Measurements from ENCODE around the gene TMCC1. TPM values are rescaled to one million over a fixed set of nuclear protein-coding genes. Genes with fewer than 3 reads are reported as not detected.

TMCC1 gene
- total RNA-seq, 1 donor from 2014 or later, result 37.8 TPM

GRCh38 chr3:129618901-129619671 lies 274.4 kb downstream of the TMCC1 start:
- peak; percentile 80 for DNase-seq (ENCODE audit: extremely low spot score, unreplicated experiment)
- Mint-ChIP-seq H3K27me3 (ENCODE audit: unreplicated experiment) (no peaks in the 10 kb centered on the region), H3K36me3 (ENCODE audit: unreplicated experiment) (no peaks in the 10 kb centered on the region), H3K27ac (ENCODE audit: unreplicated experiment) (no peak overlapping the region), H3K9me3 (ENCODE audit: unreplicated experiment) (no peaks in the 10 kb centered on the region), H3K4me3 (ENCODE audit: unreplicated experiment) (no peak overlapping the region), H3K4me1 (ENCODE audit: unreplicated experiment) (peaks cover 69% of the 10 kb centered on the region)
- TF ChIP-seq, protein P1, sequence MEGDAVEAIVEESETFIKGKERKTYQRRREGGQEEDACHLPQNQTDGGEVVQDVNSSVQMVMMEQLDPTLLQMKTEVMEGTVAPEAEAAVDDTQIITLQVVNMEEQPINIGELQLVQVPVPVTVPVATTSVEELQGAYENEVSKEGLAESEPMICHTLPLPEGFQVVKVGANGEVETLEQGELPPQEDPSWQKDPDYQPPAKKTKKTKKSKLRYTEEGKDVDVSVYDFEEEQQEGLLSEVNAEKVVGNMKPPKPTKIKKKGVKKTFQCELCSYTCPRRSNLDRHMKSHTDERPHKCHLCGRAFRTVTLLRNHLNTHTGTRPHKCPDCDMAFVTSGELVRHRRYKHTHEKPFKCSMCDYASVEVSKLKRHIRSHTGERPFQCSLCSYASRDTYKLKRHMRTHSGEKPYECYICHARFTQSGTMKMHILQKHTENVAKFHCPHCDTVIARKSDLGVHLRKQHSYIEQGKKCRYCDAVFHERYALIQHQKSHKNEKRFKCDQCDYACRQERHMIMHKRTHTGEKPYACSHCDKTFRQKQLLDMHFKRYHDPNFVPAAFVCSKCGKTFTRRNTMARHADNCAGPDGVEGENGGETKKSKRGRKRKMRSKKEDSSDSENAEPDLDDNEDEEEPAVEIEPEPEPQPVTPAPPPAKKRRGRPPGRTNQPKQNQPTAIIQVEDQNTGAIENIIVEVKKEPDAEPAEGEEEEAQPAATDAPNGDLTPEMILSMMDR (IDR thresholded peaks at IDR 0.05), result no peak

DNA sequence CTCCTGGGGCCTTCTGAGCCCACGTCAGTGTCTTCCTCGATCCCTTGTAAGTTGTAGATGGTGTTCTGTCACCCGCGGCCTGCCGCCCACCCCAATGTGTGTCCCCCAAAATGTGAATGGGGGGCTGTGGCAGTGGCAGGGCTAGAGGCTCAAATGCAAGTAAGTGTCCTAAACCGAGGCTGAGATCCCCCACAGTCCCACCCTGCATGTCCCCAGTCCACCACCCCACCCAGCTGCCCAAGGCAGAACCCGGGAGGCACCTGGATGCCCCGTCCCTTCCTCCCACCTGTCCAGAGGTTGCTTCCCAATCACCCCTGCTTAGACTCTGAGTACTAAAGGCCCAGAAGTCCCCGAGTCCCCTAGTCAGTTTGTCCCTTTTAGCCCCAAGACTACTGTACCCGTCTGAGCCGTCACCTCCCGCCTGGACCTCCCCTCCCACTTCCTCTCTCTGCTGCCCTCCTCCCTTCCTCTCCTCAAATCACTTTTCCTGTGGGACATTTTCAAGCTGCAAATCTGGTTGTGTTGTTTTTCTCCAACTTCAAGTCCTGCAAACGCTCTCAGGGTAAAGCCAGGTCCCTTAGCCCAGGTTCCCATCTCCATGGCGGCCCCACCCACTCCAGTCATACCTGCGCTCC lies 275.2 kb downstream of the TMCC1 start:
- TF ChIP-seq, protein P1 (IDR thresholded peaks at IDR 0.05), result no peak
- no peaks in the 10 kb centered on the region for H3K27me3 Mint-ChIP-seq (ENCODE audit: unreplicated experiment)
- DNase-seq (ENCODE audit: extremely low spot score, unreplicated experiment), result no peak
- no peaks in the 10 kb centered on the region for H3K9me3 Mint-ChIP-seq (ENCODE audit: unreplicated experiment)
- H3K36me3 Mint-ChIP-seq (ENCODE audit: unreplicated experiment), result no peaks in the 10 kb centered on the region
- no peak overlapping the region for H3K4me3 Mint-ChIP-seq (ENCODE audit: unreplicated experiment)
- H3K27ac Mint-ChIP-seq (ENCODE audit: unreplicated experiment), result peak overlapping the region; percentile 64
- peaks cover 62% of the 10 kb centered on the region for H3K4me1 Mint-ChIP-seq (ENCODE audit: unreplicated experiment)

DNA sequence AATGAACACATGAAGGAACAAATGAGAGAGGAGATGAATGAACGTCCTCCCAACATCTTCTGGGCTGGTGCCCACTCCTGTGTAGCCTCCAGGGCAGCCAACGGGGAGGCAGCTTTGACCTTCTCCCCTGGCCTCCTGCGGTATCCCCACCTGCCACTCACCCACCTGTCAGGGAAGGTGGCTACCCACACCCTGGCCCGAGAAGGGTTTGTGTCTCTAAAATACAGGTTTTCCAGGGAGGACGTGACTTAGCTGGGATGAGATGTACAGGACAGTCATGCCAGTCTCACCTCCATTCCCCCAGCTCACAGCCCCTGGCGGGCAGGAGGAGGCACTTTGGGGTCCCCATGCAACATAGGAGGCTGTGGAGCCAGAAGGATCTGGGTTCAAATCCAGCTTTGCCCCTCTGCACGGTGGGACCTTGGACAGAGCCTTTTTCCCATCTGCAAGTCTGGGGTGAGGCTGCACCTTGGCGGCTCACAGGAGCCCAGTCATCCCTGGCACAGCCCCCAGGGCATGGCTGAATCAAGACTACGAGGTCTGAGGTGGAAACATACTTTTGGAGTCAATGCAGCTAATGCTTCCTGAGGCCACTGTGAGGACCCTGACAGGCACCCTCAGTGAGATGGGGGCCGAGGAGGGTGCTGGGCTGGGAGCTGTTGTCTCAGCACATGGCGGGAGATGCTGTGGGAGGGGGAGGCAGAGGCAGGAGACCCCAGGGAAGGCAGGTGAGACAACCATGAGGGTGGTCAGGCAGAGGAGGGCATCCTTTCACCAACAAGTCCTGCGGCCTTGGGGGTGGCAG lies 275.9 kb downstream of the TMCC1 start:
- Mint-ChIP-seq H3K36me3 (ENCODE audit: unreplicated experiment) (no peaks in the 10 kb centered on the region), H3K27me3 (ENCODE audit: unreplicated experiment) (no peaks in the 10 kb centered on the region), H3K4me3 (ENCODE audit: unreplicated experiment) (no peak overlapping the region), H3K9me3 (ENCODE audit: unreplicated experiment) (no peaks in the 10 kb centered on the region), H3K4me1 (ENCODE audit: unreplicated experiment) (peaks cover 59% of the 10 kb centered on the region), H3K27ac (ENCODE audit: unreplicated experiment) (peak overlapping the region; percentile 61)
- no peak for DNase-seq (ENCODE audit: extremely low spot score, unreplicated experiment)
- TF ChIP-seq, protein P1 (IDR thresholded peaks at IDR 0.05), result no peak

- no peaks in the 10 kb centered on the region for H3K27me3 Mint-ChIP-seq (ENCODE audit: unreplicated experiment)
- no peak overlapping the region for H3K4me3 Mint-ChIP-seq (ENCODE audit: unreplicated experiment)
- no peaks in the 10 kb centered on the region for H3K9me3 Mint-ChIP-seq (ENCODE audit: unreplicated experiment)
- TF ChIP-seq, protein P1 (IDR thresholded peaks at IDR 0.05), result no peak
- H3K4me1 Mint-ChIP-seq (ENCODE audit: unreplicated experiment), result peaks cover 60% of the 10 kb centered on the region
- no peaks in the 10 kb centered on the region for H3K36me3 Mint-ChIP-seq (ENCODE audit: unreplicated experiment)
- H3K27ac Mint-ChIP-seq (ENCODE audit: unreplicated experiment), result peak overlapping the region; percentile 61
- DNase-seq (ENCODE audit: extremely low spot score, unreplicated experiment), result no peak
Measured at GRCh38 chr3:129616713-129617112, 276.8 kb downstream of the TMCC1 start.

GRCh38 chr3:129616291-129616690 lies 277.2 kb downstream of the TMCC1 start:
- Mint-ChIP-seq H3K27ac (ENCODE audit: unreplicated experiment) (peak overlapping the region; percentile 20), H3K4me3 (ENCODE audit: unreplicated experiment) (no peak overlapping the region), H3K9me3 (ENCODE audit: unreplicated experiment) (no peaks in the 10 kb centered on the region), H3K36me3 (ENCODE audit: unreplicated experiment) (no peaks in the 10 kb centered on the region), H3K4me1 (ENCODE audit: unreplicated experiment) (peaks cover 60% of the 10 kb centered on the region), H3K27me3 (ENCODE audit: unreplicated experiment) (no peaks in the 10 kb centered on the region)
- TF ChIP-seq, protein P1 (IDR thresholded peaks at IDR 0.05), result no peak
- DNase-seq (ENCODE audit: extremely low spot score, unreplicated experiment), result no peak

All from osteocyte (in vitro differentiated cells).